Astrocyte (in vitro differentiated cells and primary cell): ENCODE measurements around the gene VEGFA. TPM values are rescaled to one million over a fixed set of nuclear protein-coding genes. Genes with fewer than 3 reads are reported as not detected.

Experiments used
- DNase-seq: peaks from one replicate; pipeline ENCODE4 v3.0.0-alpha.2; 2010; ENCODE audit warnings: low read depth
- FAIRE-seq: peaks from 2 replicates; lab custom pipeline; 2011; peaks lifted over from hg19 to GRCh38; lab: Jason Lieb, UNC
- H2AFZ ChIP-seq: 2 replicates; pipeline ENCODE4 v1.6.0; 2012; ENCODE audit warnings: low read depth, low read length, inconsistent platforms
- H3K27ac ChIP-seq: 2 replicates; pipeline ENCODE4 v1.5.1; 2011; ENCODE audit warnings: low read depth, low read length, inconsistent platforms
- H3K27me3 ChIP-seq: 2 replicates; pipeline ENCODE4 v1.6.0; 2011; ENCODE audit warnings: low read length, inconsistent platforms; ENCODE audit not compliant: insufficient read depth
- H3K36me3 ChIP-seq: 2 replicates; pipeline ENCODE4 v1.5.1; 2011; ENCODE audit warnings: low read length, inconsistent platforms; ENCODE audit not compliant: insufficient read depth
- H3K4me1 ChIP-seq: 2 replicates; pipeline ENCODE4 v1.5.1; 2011; ENCODE audit warnings: low read length, inconsistent platforms; ENCODE audit not compliant: insufficient read depth
- H3K4me2 ChIP-seq: 2 replicates; pipeline ENCODE4 v1.6.0; 2012; ENCODE audit warnings: low read length, inconsistent platforms
- H3K4me3 ChIP-seq: 2 replicates; pipeline ENCODE4 v1.5.1; 2011; ENCODE audit warnings: low read depth, mild to moderate bottlenecking, low read length, inconsistent platforms; ENCODE audit not compliant: insufficient read depth
- H3K79me2 ChIP-seq: 2 replicates; pipeline ENCODE4 v1.6.0; 2012; ENCODE audit warnings: mild to moderate bottlenecking, low read length, inconsistent platforms; ENCODE audit not compliant: insufficient read depth
- H3K9ac ChIP-seq: 2 replicates; pipeline ENCODE4 v1.6.0; 2012; ENCODE audit warnings: mild to moderate bottlenecking, low read length, inconsistent platforms
- H3K9me3 ChIP-seq: 2 replicates; pipeline ENCODE4 v1.5.1; 2012; ENCODE audit warnings: low read depth, mild to moderate bottlenecking, low read length, inconsistent platforms; ENCODE audit not compliant: insufficient read depth
- H4K20me1 ChIP-seq: 2 replicates; pipeline ENCODE4 v1.6.0; 2012; ENCODE audit warnings: low read length, inconsistent platforms; ENCODE audit not compliant: insufficient read depth
- H3K27ac Mint-ChIP-seq: one replicate; pipeline ENCODE4 v1.8.0; 2021; ENCODE audit warnings: mild to moderate bottlenecking, mixed read lengths; ENCODE audit not compliant: unreplicated experiment
- H3K27me3 Mint-ChIP-seq: one replicate; pipeline ENCODE4 v1.8.0; 2021; ENCODE audit warnings: low read depth, mixed read lengths; ENCODE audit not compliant: unreplicated experiment
- H3K36me3 Mint-ChIP-seq: one replicate; pipeline ENCODE4 v1.8.0; 2021; ENCODE audit warnings: low read depth, mixed read lengths; ENCODE audit not compliant: unreplicated experiment
- H3K4me1 Mint-ChIP-seq: one replicate; pipeline ENCODE4 v1.8.0; 2021; ENCODE audit warnings: low read depth, mixed read lengths; ENCODE audit not compliant: unreplicated experiment
- H3K4me3 Mint-ChIP-seq: one replicate; pipeline ENCODE4 v1.8.0; 2021; ENCODE audit warnings: mild to moderate bottlenecking, moderate library complexity, mixed read lengths; ENCODE audit not compliant: unreplicated experiment
- H3K9me3 Mint-ChIP-seq: one replicate; pipeline ENCODE4 v1.8.0; 2021; ENCODE audit warnings: mild to moderate bottlenecking, mixed read lengths; ENCODE audit not compliant: unreplicated experiment
- CTCF ChIP-seq: IDR thresholded peaks from 2 replicates; pipeline ENCODE4 v1.5.1; 2011; ENCODE audit warnings: low read depth, mild to moderate bottlenecking, inconsistent platforms, low read length, moderate library complexity; ENCODE audit not compliant: insufficient read depth
- EZH2 ChIP-seq: IDR thresholded peaks from 2 replicates; pipeline ENCODE4 v1.6.1; 2012; ENCODE audit warnings: mild to moderate bottlenecking, low read length, inconsistent platforms; ENCODE audit not compliant: insufficient read depth
- total RNA-seq: library from RNA; stranded (reverse); gene quantifications from 2 replicates; pipeline ENCODE4 v1.2.1, GENCODE V29; 2021

The VEGFA gene
- total RNA-seq, 1 donor from 2014 or later = 144 TPM

GRCh38 chr6:43803055-43803782, 33.2 kb downstream of the VEGFA start:
- H3K9ac ChIP-seq = no peak overlapping the region
- TF ChIP-seq EZH2 (no peak), CTCF (no peak)
- Mint-ChIP-seq H3K27me3 (peaks cover 66% of the 10 kb centered on the region), H3K27ac (no peak overlapping the region), H3K4me3 (no peak overlapping the region), H3K36me3 (no peaks in the 10 kb centered on the region), H3K4me1 (peaks cover 12% of the 10 kb centered on the region), H3K9me3 (peaks cover 1% of the 10 kb centered on the region)
- no peaks in the 10 kb centered on the region for H3K9me3 ChIP-seq
- H3K36me3 ChIP-seq = no peaks in the 10 kb centered on the region
- FAIRE-seq (no peak), DNase-seq (no peak)
- H3K4me3 ChIP-seq = no peak overlapping the region
- peaks cover 15% of the 10 kb centered on the region for H3K27me3 ChIP-seq
- no peak overlapping the region for H2AFZ ChIP-seq
- no peak overlapping the region for H3K27ac ChIP-seq
- peaks cover 11% of the 10 kb centered on the region for H3K4me1 ChIP-seq
- no peaks in the 10 kb centered on the region for H3K79me2 ChIP-seq
- no peak overlapping the region for H3K4me2 ChIP-seq
- no peaks in the 10 kb centered on the region for H4K20me1 ChIP-seq

- H3K27me3 ChIP-seq = peaks cover 15% of the 10 kb centered on the region
- no peaks in the 10 kb centered on the region for H3K79me2 ChIP-seq
- Mint-ChIP-seq H3K9me3 (peaks cover 1% of the 10 kb centered on the region), H3K27ac (no peak overlapping the region), H3K4me1 (peaks cover 5% of the 10 kb centered on the region), H3K36me3 (no peaks in the 10 kb centered on the region), H3K27me3 (peaks cover 61% of the 10 kb centered on the region), H3K4me3 (no peak overlapping the region)
- FAIRE-seq = no peak
- no peak overlapping the region for H3K4me2 ChIP-seq
- no peak overlapping the region for H3K27ac ChIP-seq
- no peaks in the 10 kb centered on the region for H3K9me3 ChIP-seq
- DNase-seq = peak; percentile 8
- H3K4me3 ChIP-seq = no peak overlapping the region
- H4K20me1 ChIP-seq = no peaks in the 10 kb centered on the region
- H2AFZ ChIP-seq = no peak overlapping the region
- no peak overlapping the region for H3K9ac ChIP-seq
- no peaks in the 10 kb centered on the region for H3K36me3 ChIP-seq
- peaks cover 5% of the 10 kb centered on the region for H3K4me1 ChIP-seq
- TF ChIP-seq EZH2 = no peak
Measured at GRCh38 chr6:43803783-43804549, 34.0 kb downstream of the VEGFA start.

- H3K27me3 ChIP-seq = peaks cover 15% of the 10 kb centered on the region
- no peak for FAIRE-seq
- DNase-seq = no peak
- no peak overlapping the region for H3K4me2 ChIP-seq
- H4K20me1 ChIP-seq = no peaks in the 10 kb centered on the region
- Mint-ChIP-seq H3K4me1 (peaks cover 12% of the 10 kb centered on the region), H3K36me3 (no peaks in the 10 kb centered on the region), H3K27me3 (peaks cover 65% of the 10 kb centered on the region), H3K4me3 (no peak overlapping the region), H3K9me3 (peaks cover 1% of the 10 kb centered on the region), H3K27ac (no peak overlapping the region)
- H3K36me3 ChIP-seq = no peaks in the 10 kb centered on the region
- H3K9me3 ChIP-seq = no peaks in the 10 kb centered on the region
- no peak overlapping the region for H3K9ac ChIP-seq
- H3K4me1 ChIP-seq = no peaks in the 10 kb centered on the region
- no peaks in the 10 kb centered on the region for H3K79me2 ChIP-seq
- no peak overlapping the region for H2AFZ ChIP-seq
- H3K4me3 ChIP-seq = no peak overlapping the region
- no peak for TF ChIP-seq CTCF
- no peak for TF ChIP-seq EZH2
- no peak overlapping the region for H3K27ac ChIP-seq
Measured at GRCh38 chr6:43804550-43805223, 34.7 kb downstream of the VEGFA start.
